Stimulated activated CD4-positive, alpha-beta T cell treated with anti-CD3 and anti-CD28 coated beads, Interleukin-12 subunit alpha, Interleukin-12 subunit beta, amount 100 ng/mL, for 48 hours (primary cell): ENCODE data around the gene GNG2.

Experiments used
- DNase-seq, 3 donors: peaks; one replicate each; pipeline ENCODE4 v3.0.0-alpha.2; 2020; ENCODE audit warnings: low read depth in 2 of 3, low spot score in 1 of 3

Gene GNG2

DNA sequence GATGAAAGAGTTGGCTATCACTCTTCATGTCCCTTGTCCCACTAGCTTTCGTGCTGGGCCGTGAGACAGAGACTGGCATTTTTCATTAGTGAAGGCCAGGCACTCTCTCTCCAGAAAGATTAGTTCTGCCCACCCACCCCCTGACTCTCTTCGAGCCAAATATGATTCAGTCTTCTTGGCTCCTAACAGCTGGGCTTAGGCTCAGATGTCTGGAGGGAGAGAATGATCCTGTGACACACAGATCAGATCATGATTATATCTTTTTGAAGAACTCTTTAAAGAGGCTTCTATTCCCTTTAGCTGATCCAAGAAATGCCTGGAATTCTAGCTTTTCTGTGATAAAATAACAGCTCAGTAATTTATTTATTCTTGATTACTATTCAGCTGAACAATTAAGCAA lies 5.2 kb upstream of the GNG2 start:
- no peak for DNase-seq

DNA sequence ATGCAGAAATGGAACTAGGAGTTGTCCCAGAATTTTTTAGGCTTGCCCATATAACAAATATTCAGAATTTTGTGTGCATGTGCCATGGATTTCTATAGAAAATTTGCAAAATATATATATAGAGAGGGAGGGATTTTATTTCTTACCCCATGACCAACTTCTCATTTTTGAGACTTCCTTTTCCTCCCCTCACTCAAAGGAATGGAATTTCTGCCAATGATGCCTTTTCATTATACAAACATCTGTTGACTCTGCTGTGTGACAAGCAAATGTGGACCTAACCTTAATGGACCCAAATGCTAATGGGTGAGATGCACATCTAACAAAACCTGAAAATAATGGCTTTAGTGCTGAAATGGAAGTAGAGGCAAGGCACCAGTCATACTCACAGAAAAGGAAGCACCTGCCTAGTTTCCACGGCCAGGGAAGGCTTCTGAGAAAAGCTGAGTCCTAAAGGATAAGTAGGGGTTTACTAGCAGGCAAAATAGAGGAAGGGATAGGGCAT lies 3.6 kb upstream of the GNG2 start:
- no peak for DNase-seq

DNA sequence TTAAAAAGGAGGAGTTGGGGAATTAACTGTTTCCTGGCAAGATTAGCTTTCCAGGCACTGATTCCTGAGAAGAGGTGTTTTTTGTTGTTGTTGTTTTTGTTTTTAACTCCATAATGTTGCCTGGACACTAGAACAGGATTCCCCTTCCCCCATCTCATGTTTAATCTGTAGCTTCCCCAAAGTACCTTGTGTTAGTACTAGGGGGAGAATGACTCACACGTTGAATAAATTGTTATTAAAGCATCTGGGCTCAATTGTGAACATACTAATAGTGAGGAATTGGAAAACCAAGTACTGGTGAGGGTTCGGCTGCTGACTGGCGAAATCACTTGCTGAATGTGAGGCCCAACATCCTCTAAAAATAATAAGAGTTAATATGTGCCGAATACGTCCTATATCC lies 1.3 kb upstream of the GNG2 start:
- DNase-seq, result no peak

DNA sequence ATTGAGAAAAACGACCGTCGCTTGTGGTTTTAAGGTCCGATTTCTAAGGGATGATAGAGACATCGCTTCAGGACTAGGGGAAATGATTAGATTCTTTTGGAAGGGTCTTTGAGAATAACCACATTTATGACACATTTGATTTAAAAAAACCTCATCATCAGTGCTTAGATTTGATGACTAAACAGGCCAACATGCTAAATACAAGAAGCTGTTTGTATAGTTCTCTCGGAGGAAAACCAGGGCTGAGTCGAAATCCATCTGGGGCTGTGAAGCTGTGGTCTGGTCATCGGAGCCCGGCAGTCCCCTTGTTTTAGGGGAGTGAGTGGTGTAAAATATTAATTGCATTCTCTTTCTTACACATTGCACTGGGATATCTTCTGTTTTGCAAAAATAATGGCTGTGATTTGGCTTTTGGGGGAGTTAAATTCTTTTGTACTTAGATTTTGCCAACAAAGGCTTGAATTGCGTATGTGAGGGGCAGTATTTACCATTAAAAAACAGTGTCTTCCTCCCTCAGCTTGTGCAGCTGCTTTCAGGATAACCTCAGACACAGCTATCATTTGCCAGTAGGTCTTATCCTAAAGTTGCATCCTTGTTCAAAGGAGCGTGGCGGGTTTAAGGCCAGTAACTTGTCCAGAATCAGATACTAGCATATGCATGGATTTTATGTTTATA lies 550 bp downstream of the GNG2 start:
- no peak for DNase-seq

DNA sequence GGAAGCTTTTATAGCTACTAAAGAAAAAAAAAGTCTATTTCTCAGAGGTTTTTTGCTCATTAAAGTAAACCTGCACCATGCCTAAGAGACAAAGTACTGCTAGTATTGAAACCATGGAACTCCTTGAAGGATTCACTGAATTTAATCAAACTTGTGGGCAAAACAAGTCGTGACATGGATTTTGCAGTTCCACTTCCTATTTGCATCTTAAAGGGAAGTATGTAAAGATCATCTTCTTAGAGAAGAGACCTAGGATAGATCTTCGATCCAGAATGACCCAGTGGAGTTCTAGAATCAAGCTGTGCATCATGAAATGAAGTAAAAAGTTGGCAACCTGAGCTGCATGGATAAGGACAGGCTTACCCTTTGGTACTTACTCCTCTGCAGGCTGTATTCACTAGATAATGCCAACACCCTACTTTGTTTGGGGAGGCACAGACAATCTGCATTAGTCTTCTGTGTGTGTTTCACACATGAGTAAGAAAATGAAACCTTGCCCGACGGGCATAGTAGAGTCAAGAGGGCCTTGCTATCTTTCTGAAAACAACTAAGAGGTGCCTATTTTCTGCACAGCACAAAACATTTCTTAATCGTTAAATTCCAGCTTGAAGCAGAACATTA lies 1.9 kb downstream of the GNG2 start:
- DNase-seq, result no peak

DNA sequence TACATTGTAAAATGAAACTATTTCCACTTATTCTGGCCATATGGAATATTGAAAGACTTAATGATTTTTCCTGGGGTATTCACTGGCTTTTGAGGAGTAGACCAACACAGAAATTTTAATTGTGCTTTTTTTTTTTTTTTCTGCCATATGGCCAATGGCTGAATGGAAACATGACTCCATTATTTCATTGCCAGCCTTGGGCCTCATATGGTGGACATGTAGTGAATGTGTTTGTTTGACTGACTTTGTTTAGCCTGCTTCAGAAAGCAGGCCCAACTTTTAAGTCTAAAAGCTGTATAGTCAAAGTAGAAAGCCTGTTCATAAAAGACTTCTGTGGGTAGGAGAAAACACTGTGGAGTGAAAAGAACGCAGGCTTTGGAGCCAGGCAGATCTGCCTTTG lies 2.4 kb downstream of the GNG2 start:
- DNase-seq, result no peak

DNA sequence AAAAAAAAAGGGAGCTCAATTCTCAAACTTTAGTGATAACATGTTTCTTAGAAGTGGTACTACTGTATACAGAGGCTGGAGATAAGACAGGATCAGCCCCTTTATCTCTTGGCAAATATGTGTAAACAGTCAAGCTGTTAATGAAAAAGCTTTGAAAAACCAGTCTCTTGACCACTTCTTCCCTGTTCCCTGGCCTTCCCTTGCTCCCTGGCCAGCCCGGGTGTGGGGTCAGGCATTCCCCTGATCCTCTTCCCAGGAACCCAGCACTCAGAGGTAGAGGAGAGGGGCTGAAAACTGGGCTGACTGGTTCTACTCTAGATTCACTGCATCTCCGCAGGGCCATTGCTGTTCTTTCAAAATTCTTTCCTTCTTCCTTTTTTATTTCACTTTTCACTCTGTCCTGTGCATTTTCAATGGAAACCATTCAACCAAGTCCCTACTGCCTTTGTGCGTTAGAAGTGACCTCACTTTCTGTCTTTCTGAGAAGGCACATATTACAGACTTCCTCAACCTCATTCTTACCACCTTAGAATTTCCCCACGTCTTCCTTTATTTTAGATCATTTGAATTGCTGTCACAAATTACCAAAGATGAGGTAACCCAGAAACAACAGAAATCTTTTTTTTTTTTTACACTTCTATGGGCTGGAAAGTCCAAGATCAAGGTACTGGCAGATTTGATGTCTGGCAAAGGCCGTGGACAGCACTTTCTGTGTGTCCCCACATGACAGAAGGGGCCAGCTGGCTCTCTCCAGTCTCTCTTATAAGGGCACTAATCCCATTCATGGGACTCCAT lies 5.7 kb downstream of the GNG2 start:
- DNase-seq, result no peak

DNA sequence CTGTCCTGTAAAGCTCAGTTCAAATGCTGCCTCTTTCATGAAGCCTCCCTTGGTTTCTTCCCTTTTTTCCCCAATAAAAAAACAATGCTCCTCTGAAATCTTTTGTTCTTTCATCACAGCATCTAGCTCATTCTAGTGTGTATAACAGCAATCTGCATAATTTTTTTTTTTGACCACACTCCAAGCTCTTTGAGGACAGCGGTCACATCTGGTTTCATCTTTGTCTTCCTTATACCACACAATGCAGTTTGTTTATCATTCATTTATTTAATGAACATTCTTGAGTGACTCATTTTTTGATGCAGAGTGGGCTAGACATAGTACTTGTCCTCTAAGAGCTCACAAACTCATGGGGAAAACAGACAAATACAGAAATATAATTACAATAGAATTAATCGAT lies 7.3 kb downstream of the GNG2 start:
- DNase-seq, result no peak

DNA sequence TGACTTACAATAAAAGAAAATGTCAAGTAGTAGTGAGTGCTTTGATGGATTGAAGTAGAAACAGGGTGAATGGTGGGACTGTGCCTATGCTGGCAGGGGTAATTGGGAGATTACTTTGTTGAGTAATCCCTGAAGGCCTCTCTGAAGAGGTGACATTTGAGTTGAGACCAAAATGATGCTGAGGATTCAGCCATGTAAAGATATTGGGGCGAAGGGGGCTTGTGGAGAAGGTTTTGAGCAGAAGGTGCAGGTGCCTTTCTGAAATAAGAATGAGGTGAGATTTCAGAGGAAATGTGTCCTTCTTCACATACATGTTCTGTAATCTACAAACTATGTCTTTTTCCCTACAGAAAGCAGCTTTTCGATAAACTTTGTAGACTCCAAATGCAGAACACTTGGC lies 8.0 kb downstream of the GNG2 start:
- no peak for DNase-seq

DNA sequence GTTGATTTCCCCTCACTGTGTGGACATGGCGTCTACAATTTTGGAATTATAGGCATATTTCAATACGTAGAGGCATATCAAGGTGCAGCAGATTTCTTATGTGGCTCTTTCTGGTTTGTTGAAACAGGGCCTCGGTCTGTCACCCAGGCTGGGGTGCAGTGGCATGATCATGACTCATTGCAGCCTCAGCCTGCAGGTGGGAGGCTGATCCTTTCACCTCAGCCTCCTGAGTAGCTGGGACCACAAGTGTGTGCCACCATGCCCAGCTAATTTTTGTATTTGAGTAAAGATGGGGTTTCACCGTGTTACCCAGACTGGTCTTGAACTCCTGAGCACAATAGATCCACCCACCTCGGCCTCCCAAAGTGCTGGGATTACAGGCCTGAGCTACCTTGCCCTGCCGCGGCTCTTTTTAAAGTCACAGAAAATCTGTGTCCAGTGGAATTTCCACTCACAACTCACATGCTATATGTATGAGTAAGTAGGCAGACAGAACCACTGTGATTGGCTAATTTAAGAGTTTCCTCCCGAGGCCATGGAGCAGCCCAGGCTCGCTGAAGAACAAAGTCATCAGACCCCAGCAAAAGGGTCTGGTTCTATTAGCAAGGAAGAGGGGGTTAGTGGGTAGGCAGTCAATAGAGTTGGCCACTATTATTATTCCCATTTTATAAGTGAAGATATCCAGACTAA lies 9.1 kb downstream of the GNG2 start:
- DNase-seq, result peak in 1 of 3 donors; percentile 50

DNA sequence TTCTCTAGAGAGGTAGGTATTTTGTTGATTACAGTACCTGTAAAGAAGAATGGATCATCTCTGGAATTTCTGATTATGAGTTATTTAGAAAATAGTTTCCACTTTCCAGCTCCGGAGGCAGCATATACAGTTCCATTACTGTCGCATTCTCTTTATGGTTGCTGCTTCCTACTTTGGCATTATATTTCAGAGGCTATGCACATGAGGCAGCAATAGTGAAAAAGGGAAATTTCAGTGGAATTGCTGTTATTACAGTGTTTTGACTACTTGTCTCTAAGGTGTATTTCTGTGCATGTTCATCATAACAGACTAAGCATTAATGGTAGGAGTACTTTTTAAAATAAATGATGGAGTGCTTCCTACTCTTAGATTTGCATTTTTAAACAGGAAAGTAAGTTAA lies 10.2 kb downstream of the GNG2 start:
- no peak for DNase-seq

DNA sequence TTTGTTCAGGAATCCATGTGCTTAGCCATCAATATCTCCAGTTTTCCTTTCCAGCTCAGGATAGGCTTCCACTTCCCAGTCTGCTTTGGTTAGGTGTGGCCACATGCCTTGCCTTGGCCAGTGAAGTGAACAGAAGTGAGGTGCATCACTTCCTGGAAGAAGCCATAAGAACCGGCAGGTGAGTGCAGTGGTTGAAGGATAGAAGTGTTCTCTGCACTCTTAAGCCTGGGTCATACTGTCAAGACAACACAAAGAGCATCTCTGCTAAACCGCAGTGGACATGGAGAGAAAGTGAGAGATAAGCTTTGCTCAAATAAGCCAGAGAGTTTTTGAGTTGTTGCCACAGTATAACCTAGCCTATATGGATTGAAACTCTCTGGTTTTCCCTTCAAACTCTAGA lies 11.4 kb downstream of the GNG2 start:
- DNase-seq, result no peak

DNA sequence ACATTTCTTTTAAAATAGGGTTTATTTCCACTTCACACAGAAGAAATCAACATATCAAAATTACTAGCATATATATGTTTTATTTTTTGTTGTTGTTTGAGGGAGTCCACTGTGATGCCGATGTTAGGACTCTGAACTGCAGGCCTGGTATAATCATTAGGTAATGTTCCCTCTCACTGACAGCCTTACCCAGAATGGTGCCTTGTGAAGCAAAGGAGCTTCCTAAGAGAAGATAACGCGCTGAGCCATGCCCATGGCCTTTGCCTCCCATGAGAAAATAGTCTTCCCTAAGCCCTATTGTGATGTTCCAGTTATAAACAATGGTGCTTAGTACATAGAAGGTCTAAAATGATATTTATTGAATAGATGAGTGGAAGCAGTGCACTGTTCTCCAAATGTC lies 12.0 kb downstream of the GNG2 start:
- DNase-seq, result no peak

DNA sequence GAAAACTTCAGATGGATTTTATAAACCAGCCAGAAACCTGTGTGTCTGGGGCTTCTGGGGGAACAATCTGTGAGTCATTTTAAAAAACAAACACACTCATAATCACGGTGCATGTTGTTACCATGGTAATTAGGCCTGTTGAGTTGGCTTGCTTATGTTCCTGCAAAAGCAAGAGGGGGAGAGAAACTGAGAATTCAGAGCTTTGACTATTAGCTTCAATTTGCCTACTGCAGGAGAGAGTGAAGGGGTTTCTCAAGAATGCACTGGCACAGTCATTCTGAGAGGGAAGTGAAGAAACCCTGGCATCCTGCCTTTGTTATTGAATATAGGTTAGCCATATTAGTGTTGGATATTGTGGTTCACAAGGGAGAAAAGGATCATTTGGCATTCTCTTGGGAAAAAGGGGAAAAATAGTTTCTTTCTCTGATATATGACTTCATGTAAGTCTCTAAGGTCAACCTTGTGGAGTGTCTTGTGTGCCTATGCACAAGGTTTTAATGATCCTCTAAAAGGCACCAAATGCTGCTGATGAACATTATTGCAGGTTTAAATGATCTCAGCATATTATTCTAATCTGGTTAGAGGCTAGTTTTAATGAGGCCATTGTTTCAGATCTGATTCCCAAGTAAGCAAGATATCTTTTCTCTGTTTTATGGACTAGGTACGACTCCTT lies 12.9 kb downstream of the GNG2 start:
- peak in 1 of 3 donors; percentile 45 for DNase-seq

DNA sequence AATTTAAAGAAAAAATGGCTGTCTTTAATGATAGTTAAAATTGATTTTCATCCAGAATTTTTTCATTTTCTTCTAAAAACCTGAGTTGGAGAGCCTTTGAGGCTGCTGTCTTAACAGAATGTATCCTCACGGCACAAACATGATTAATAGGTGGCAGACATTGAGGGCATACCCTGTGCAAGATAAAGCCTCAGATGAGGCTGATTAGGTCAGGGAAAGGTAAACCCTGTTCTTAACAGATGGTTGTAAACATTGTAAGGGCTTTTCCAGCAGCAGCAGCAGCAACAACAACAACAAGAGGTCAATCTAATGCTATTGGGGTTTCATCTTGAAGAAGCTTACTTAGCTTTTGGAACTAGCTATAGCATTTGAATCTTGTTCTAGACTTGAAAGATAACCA lies 17.4 kb downstream of the GNG2 start:
- no peak for DNase-seq

DNA sequence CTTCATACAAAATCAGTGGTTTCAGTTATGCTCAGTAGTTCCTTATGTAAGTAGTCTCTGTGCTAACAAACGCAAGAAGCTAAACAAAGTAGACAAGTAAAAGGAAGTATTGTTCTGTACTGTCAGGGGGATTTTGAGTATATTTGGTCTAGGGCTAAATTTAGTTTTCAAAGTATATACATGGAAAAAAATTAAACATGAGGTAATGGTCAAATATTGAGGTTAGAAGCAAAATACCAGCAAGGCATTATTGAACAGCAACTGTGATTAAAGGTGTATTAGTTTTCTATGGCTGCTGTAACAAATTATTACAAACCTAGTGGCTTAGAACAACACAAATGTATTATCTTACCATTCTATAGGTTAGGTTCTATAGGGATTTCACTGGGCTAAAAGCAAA lies 18.8 kb downstream of the GNG2 start:
- no peak for DNase-seq

DNA sequence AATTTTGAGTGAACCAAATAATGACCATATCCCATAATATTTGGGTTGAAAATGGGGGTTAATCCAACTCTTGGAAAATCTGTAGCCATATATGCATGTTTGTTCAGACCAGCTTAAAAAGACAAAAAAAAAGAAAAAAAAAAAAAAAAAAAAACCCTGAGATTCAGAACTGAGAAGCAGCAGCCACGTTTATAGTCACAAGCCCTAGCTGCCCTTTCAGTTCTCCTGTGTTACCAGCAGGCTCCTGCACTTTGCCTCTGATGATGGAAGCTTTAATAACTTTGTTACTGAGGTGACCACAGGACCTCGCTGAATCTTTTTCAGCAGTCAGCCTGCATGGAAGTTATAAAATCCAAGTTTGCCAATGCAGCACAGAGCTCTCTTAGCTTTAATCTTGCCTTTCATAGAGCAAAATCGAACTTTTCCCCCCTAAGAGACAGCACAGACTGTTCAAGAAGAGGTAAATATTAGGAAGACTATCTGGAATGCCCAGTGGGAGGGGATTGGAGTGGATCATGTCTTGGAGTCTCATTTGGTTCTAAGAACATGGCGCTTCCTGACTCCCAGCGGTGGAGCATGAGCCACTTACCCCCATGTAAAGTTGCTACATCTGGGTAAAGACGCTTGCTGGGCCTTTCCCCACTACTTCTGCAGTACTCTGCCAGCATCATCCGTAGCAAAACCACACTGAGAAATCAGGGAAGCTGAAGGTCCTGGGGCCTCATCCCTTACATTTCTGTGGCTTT lies 20.6 kb downstream of the GNG2 start:
- DNase-seq, result no peak

DNA sequence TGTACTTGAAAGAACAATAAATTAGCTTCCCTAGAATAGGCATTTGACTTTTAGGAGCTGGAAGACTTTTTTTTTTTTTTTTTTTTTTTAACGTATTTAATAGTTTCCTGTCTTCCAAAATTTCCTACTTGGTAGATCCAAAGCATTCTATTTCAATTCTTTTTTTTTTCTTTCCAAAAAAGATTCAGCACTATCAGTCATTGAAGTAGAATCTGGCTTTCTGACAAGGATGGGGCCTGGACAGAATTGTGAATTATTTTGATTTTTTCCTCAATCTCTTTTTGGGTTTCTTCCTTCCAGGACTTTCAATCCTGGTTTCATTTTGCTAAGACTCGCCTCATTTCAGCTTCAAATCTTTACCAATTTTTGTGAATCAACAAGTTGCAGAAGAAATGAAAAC lies 21.2 kb downstream of the GNG2 start:
- DNase-seq, result no peak

DNA sequence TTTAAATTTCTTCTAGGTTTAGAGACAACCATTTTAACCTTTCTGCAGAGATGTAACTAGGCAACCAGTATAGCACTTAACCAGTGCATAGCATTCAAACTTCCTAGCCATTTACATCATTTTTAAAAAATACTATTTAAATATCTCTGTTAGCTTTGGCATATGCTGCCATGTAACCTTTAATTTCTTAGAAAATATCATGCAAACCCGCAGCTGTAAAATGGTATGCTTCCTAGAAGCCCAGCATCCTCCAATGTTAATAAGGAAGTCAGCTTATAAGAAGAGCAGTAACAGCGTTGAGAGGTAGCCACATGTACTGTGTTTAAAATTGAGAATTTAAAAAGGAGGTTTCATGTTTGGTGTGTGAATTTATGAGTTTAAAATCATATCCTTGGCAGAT lies 22.8 kb downstream of the GNG2 start:
- no peak for DNase-seq
